Inflammatory macrophage treated with lipopolysaccharide for 1 hour (primary cell): ENCODE measurements around the gene BIRC3.
"Not testable (repeated sequence)": the region's sequence is repeated elsewhere in the genome, so short reads cannot be mapped to it uniquely, and the experiment has no call there.

Experiments
- DNase-seq, 2 donors: peaks; one replicate each; pipeline ENCODE4 v3.0.0-alpha.2; 2020 to 2022

Gene BIRC3

GRCh38 chr11:102330231-102330630 lies 12.9 kb downstream of the BIRC3 start:
- DNase-seq: no peak

- no peak for DNase-seq
These were observed 14.1 kb downstream of the BIRC3 start for GRCh38 chr11:102331341-102331740.

- DNase-seq: no peak
These were observed 15.3 kb downstream of the BIRC3 start for GRCh38 chr11:102332611-102332994.

- no peak for DNase-seq
These were observed 21.3 kb downstream of the BIRC3 start for GRCh38 chr11:102338479-102339010.

GRCh38 chr11:102341311-102341710 lies 24.0 kb downstream of the BIRC3 start:
- DNase-seq: not testable (repeated sequence)

GRCh38 chr11:102341844-102342318 lies 24.6 kb downstream of the BIRC3 start:
- DNase-seq: peak; percentile 71 to 93

- peak in 1 of 2 donors; percentile 71 for DNase-seq
These were observed 26.5 kb downstream of the BIRC3 start for GRCh38 chr11:102343809-102344208.

GRCh38 chr11:102345904-102346303 lies 28.6 kb downstream of the BIRC3 start:
- DNase-seq: peak; percentile 47 to 74

- no peak for DNase-seq
These were observed 29.1 kb downstream of the BIRC3 start for GRCh38 chr11:102346456-102346747.

- DNase-seq: peak; percentile 90 to 98
These were observed 29.6 kb downstream of the BIRC3 start, which contains the start of gene BIRC2 for GRCh38 chr11:102346748-102347461. Gene BIRC2, plus strand, starts transcription at chr11:102347214. Its CDS starts 2,641 bp downstream, at chr11:102349855.

GRCh38 chr11:102347462-102348370 lies 30.4 kb downstream of the BIRC3 start:
- DNase-seq: peak; percentile 68 to 71

GRCh38 chr11:102357116-102357515 lies 39.8 kb downstream of the BIRC3 start:
- DNase-seq: no peak

- DNase-seq: no peak
These were observed 42.1 kb downstream of the BIRC3 start for GRCh38 chr11:102359372-102359771.

GRCh38 chr11:102360681-102361080 lies 43.4 kb downstream of the BIRC3 start:
- no peak for DNase-seq

GRCh38 chr11:102361086-102362031 lies 44.1 kb downstream of the BIRC3 start:
- no peak for DNase-seq

- DNase-seq: no peak
These were observed 47.7 kb downstream of the BIRC3 start for GRCh38 chr11:102364991-102365390.

- DNase-seq: peak in 1 of 2 donors; percentile 22
These were observed 50.1 kb downstream of the BIRC3 start for GRCh38 chr11:102367364-102367763.

- no peak for DNase-seq
These were observed 51.2 kb downstream of the BIRC3 start for GRCh38 chr11:102368472-102368871.

- DNase-seq: not testable (repeated sequence)
These were observed 57.5 kb downstream of the BIRC3 start for GRCh38 chr11:102374633-102375424.

GRCh38 chr11:102375720-102376399 lies 58.6 kb downstream of the BIRC3 start:
- DNase-seq: no peak

GRCh38 chr11:102377891-102378290 lies 60.6 kb downstream of the BIRC3 start:
- DNase-seq: no peak
